H1 (cell line): ENCODE data around the gene GCC1.

Source experiments
- BRCA1 ChIP-seq: IDR thresholded peaks from 2 replicates; pipeline ENCODE4 v1.6.1; 2012; ENCODE audit warnings: low read depth, low read length, improper control_type of control experiment
- CHD2 ChIP-seq: IDR thresholded peaks from 2 replicates; pipeline ENCODE4 v1.6.1; 2012; ENCODE audit warnings: low read length, improper control_type of control experiment
- EP300 ChIP-seq, 2 experiments: IDR thresholded peaks; 1 replicate in 1 of 2; 2 replicates in 1 of 2; pipeline ENCODE4 v1.6.1; 2011 to 2012; ENCODE audit warnings: low read depth in 2 of 2, low read length in 2 of 2, mild to moderate bottlenecking in 2 of 2, borderline replicate concordance in 1 of 2, inconsistent platforms in 1 of 2, moderate library complexity in 1 of 2
- HDAC6 ChIP-seq: IDR thresholded peaks from one replicate; pipeline ENCODE4 v1.7.1; 2012; ENCODE audit warnings: low read depth, mild to moderate bottlenecking, inconsistent platforms, low read length, moderate library complexity
- MAFK ChIP-seq: IDR thresholded peaks from 2 replicates; pipeline ENCODE4 v1.6.1; 2012; ENCODE audit warnings: low read depth, mild to moderate bottlenecking, improper control_type of control experiment, low read length
- POLR2A ChIP-seq, 2 experiments: IDR thresholded peaks; 1 replicate in 1 of 2; 2 replicates in 1 of 2; pipeline ENCODE4 v1.6.1; 2011; ENCODE audit warnings: low read depth in 2 of 2, low read length in 2 of 2, mild to moderate bottlenecking in 2 of 2; ENCODE audit errors: control extremely low read depth in 1 of 2
- POLR2AphosphoS5 ChIP-seq: IDR thresholded peaks from 2 replicates; pipeline ENCODE4 v1.6.1; 2011; ENCODE audit warnings: low read depth, low read length
- RFX5 ChIP-seq: IDR thresholded peaks from 2 replicates; pipeline ENCODE4 v1.6.1; 2011; ENCODE audit warnings: low read depth, low read length, improper control_type of control experiment, borderline replicate concordance
- SIX5 ChIP-seq: IDR thresholded peaks from 2 replicates; pipeline ENCODE4 v1.6.1; 2011; ENCODE audit warnings: mild to moderate bottlenecking, low read depth, low read length
- TAF1 ChIP-seq: IDR thresholded peaks from 2 replicates; pipeline ENCODE4 v1.6.1; 2011; ENCODE audit warnings: mild to moderate bottlenecking, low read depth, low read length
- YY1 ChIP-seq: IDR thresholded peaks from 2 replicates; pipeline ENCODE4 v1.6.1; 2011; ENCODE audit warnings: low read depth, mild to moderate bottlenecking, low read length
- TF ChIP-seq, protein P1 (sequence below), 3 experiments: IDR thresholded peaks; 1 replicate in 2 of 3; 2 replicates in 1 of 3; pipeline versions ENCODE4 v1.5.1 to v1.6.1; 2011; ENCODE audit warnings: low read length in 3 of 3, mild to moderate bottlenecking in 3 of 3, inconsistent platforms in 2 of 3, low read depth in 1 of 3, moderate library complexity in 1 of 3; ENCODE audit not compliant: insufficient read depth in 1 of 3; ENCODE audit errors: control extremely low read depth in 1 of 3

GRCh38 chr7:127581716-127582115 lies 3.7 kb downstream of the GCC1 start:
- TF ChIP-seq HDAC6 (no peak), CHD2 (no peak), POLR2AphosphoS5 (no peak), POLR2A (IDR thresholded peaks at IDR 0.05; ENCODE audit: control extremely low read depth in 1 of 2, low read depth in 2 of 2, low read length in 2 of 2) (no peak), SIX5 (no peak), MAFK (no peak), EP300 (IDR thresholded peaks at IDR 0.05; ENCODE audit: borderline replicate concordance in 1 of 2, low read depth in 2 of 2, low read length in 2 of 2) (no peak), TAF1 (no peak), YY1 (no peak), RFX5 (no peak), BRCA1 (no peak)
- TF ChIP-seq, protein P1, sequence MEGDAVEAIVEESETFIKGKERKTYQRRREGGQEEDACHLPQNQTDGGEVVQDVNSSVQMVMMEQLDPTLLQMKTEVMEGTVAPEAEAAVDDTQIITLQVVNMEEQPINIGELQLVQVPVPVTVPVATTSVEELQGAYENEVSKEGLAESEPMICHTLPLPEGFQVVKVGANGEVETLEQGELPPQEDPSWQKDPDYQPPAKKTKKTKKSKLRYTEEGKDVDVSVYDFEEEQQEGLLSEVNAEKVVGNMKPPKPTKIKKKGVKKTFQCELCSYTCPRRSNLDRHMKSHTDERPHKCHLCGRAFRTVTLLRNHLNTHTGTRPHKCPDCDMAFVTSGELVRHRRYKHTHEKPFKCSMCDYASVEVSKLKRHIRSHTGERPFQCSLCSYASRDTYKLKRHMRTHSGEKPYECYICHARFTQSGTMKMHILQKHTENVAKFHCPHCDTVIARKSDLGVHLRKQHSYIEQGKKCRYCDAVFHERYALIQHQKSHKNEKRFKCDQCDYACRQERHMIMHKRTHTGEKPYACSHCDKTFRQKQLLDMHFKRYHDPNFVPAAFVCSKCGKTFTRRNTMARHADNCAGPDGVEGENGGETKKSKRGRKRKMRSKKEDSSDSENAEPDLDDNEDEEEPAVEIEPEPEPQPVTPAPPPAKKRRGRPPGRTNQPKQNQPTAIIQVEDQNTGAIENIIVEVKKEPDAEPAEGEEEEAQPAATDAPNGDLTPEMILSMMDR (IDR thresholded peaks at IDR 0.05; ENCODE audit: control extremely low read depth in 1 of 3, insufficient read depth in 1 of 3, low read depth in 1 of 3, low read length in 3 of 3): no peak
